Stimulated activated naive B cell treated with anti-CD40 and anti-IgM and Interleukin-4, amounts not matched to agents 10 μg/mL and 1 μg/mL and 100 μg/mL, for 72 hours (primary cell): ENCODE results near the gene MBD2.

Experiments used
- ATAC-seq, 2 donors: fragments of 150-1000 bp; cut with Tn5 transposase; replicated peaks; 2 replicates each; pipeline ENCODE4 v1.10.0; 2021; ENCODE audit warnings: moderate library complexity in 1 of 2
- DNase-seq: peaks from one replicate; pipeline ENCODE4 v3.0.0; 2021
- H3K27ac Mint-ChIP-seq: one replicate; pipeline ENCODE4 v1.8.0; 2022; ENCODE audit warnings: mild to moderate bottlenecking, mixed read lengths
- H3K27me3 Mint-ChIP-seq, 2 donors: one replicate each; pipeline ENCODE4 v1.8.0; 2022; ENCODE audit warnings: mixed read lengths in 2 of 2
- H3K36me3 Mint-ChIP-seq, 2 donors: one replicate each; pipeline ENCODE4 v1.8.0; 2022; ENCODE audit warnings: mixed read lengths in 2 of 2, mild to moderate bottlenecking in 1 of 2
- H3K4me1 Mint-ChIP-seq, 2 donors: one replicate each; pipeline ENCODE4 v1.8.0; 2022; ENCODE audit warnings: mixed read lengths in 2 of 2, mild to moderate bottlenecking in 1 of 2
- H3K4me3 Mint-ChIP-seq, 2 donors: one replicate each; pipeline ENCODE4 v1.8.0; 2022; ENCODE audit warnings: mild to moderate bottlenecking in 2 of 2, mixed read lengths in 2 of 2, moderate library complexity in 1 of 2
- H3K9me3 Mint-ChIP-seq, 2 donors: one replicate each; pipeline ENCODE4 v1.8.0; 2022; ENCODE audit warnings: mixed read lengths in 2 of 2, mild to moderate bottlenecking in 1 of 2

MBD2 gene

GRCh38 chr18:54163453-54163852, 61.0 kb downstream of the MBD2 start:
- ATAC-seq (no peak), DNase-seq (no peak)
- H3K27me3 Mint-ChIP-seq: no peaks in the 10 kb centered on the region
- peaks cover 37% of the 10 kb centered on the region in 2 donors for H3K36me3 Mint-ChIP-seq
- H3K9me3 Mint-ChIP-seq: no peaks in the 10 kb centered on the region
- peak overlapping the region; percentile 63 for H3K27ac Mint-ChIP-seq
- peaks cover 0 to 4% of the 10 kb centered on the region in 2 donors for H3K4me1 Mint-ChIP-seq
- H3K4me3 Mint-ChIP-seq: no peak overlapping the region

- H3K27ac Mint-ChIP-seq: no peak overlapping the region
- H3K27me3 Mint-ChIP-seq: no peaks in the 10 kb centered on the region
- no peak overlapping the region for H3K4me3 Mint-ChIP-seq
- peaks cover 46% of the 10 kb centered on the region in 2 donors for H3K36me3 Mint-ChIP-seq
- H3K4me1 Mint-ChIP-seq: peaks cover 0 to 4% of the 10 kb centered on the region in 2 donors
- DNase-seq (no peak), ATAC-seq (no peak)
- no peaks in the 10 kb centered on the region for H3K9me3 Mint-ChIP-seq
Measured at GRCh38 chr18:54162431-54162830, 62.0 kb downstream of the MBD2 start.

DNA sequence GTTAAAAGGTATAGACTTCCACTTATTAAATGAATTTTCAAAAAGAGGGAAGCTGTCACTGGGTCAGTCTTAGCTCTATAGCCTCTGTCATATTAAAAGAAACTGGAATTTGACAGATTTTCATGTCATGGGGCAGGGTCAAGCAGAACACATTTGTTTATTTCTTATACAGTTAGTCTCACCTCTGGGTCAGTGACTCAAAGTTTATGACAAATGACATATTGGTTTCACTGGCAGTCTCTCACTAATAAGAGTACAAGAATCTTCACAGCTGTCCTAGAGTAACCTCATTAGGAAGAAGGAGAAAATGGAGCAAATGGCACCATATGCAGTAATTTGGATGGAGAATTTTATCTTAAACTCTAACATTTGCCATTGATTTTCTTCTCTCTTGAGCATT, 63.2 kb downstream of the MBD2 start:
- Mint-ChIP-seq H3K27ac (no peak overlapping the region), H3K4me1 (no peaks in the 10 kb centered on the region), H3K9me3 (no peaks in the 10 kb centered on the region), H3K27me3 (no peaks in the 10 kb centered on the region), H3K36me3 (peaks cover 48 to 53% of the 10 kb centered on the region in 2 donors), H3K4me3 (no peak overlapping the region)
- DNase-seq (no peak), ATAC-seq (no peak)

DNA sequence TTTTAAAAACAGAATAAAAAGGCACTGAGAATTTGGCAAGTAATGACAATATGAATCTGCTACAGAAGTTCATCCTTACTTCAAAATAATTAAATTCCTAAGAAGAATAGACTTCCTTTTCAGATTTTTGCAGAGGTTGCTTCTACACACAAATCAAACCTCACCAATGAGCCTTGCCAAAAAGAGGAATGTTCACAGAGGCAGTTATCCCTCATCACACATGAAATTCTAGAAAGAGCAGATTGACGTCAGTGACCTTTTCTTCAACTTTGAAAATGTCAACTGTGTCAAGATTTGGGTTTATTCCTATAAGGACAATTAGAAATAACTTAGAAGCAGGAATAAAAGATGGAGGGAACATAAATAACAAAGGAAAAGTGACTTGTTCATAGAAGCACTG, 64.6 kb downstream of the MBD2 start:
- Mint-ChIP-seq H3K4me1 (no peaks in the 10 kb centered on the region), H3K4me3 (no peak overlapping the region), H3K27ac (no peak overlapping the region), H3K27me3 (no peaks in the 10 kb centered on the region), H3K9me3 (no peaks in the 10 kb centered on the region), H3K36me3 (peaks cover 48 to 61% of the 10 kb centered on the region in 2 donors)
- ATAC-seq: no peak
- DNase-seq: no peak

GRCh38 chr18:54157646-54158385, 66.7 kb downstream of the MBD2 start:
- DNase-seq (no peak), ATAC-seq (no peak)
- H3K4me1 Mint-ChIP-seq: peaks cover 0 to 2% of the 10 kb centered on the region in 2 donors
- H3K9me3 Mint-ChIP-seq: no peaks in the 10 kb centered on the region
- H3K36me3 Mint-ChIP-seq: peaks cover 47 to 71% of the 10 kb centered on the region in 2 donors
- H3K27me3 Mint-ChIP-seq: no peaks in the 10 kb centered on the region
- no peak overlapping the region for H3K27ac Mint-ChIP-seq
- no peak overlapping the region for H3K4me3 Mint-ChIP-seq

DNA sequence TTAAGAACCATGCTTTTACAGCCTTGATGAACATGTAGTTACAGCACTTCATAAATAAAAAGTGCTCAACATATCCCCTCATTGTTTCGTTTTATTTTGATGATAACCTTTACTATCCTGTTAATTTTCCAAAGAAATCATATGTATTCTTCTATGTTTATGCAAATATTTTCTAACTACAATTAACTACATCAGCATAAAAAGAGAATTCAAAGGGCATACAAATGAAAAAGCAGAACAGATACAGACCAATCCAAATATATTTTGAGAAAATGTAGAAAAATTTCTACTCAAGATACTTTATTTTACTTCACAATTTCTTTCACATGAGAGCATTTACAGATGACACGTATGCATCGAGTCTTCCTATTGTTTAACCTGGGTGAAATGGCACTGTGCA, 69.1 kb downstream of the MBD2 start:
- H3K4me3 Mint-ChIP-seq: no peak overlapping the region
- no peaks in the 10 kb centered on the region for H3K27me3 Mint-ChIP-seq
- H3K36me3 Mint-ChIP-seq: peaks cover 48 to 76% of the 10 kb centered on the region in 2 donors
- peaks cover 0 to 2% of the 10 kb centered on the region in 2 donors for H3K4me1 Mint-ChIP-seq
- DNase-seq: no peak
- ATAC-seq: no peak
- H3K9me3 Mint-ChIP-seq: no peaks in the 10 kb centered on the region
- H3K27ac Mint-ChIP-seq: no peak overlapping the region

DNA sequence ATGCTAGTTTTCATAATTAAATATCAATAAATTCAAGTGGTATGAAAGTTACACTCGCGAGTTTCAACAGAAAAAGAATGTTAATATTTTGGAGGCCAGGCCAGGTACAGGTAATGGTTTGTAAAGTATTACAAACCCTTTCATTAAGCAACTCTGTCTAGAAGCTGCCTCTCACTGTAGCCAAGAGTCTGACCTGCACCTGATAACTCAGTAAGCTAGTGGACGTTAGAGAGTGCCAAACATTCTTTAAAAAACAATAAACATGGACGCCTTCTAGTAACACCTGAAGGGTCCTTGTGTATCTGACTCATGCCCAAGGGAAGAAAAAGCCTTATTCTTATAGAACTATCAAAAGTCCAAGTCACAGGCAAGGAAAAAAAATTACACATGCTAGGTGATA, 70.2 kb downstream of the MBD2 start:
- no peak for ATAC-seq
- H3K27ac Mint-ChIP-seq: no peak overlapping the region
- H3K9me3 Mint-ChIP-seq: no peaks in the 10 kb centered on the region

GRCh38 chr18:54151376-54151775, 73.1 kb downstream of the MBD2 start:
- no peaks in the 10 kb centered on the region for H3K9me3 Mint-ChIP-seq
- ATAC-seq (no peak), DNase-seq (no peak)
- H3K36me3 Mint-ChIP-seq: peaks cover 27 to 60% of the 10 kb centered on the region in 2 donors
- no peaks in the 10 kb centered on the region for H3K27me3 Mint-ChIP-seq
- H3K27ac Mint-ChIP-seq: no peak overlapping the region
- H3K4me3 Mint-ChIP-seq: no peak overlapping the region
- peaks cover 18 to 21% of the 10 kb centered on the region in 2 donors for H3K4me1 Mint-ChIP-seq

More for the DNA sequence above, 70.2 kb downstream of the MBD2 start:
- DNase-seq: no peak
- Mint-ChIP-seq H3K4me1 (peaks cover 6 to 8% of the 10 kb centered on the region in 2 donors), H3K36me3 (peaks cover 38 to 71% of the 10 kb centered on the region in 2 donors), H3K4me3 (no peak overlapping the region), H3K27me3 (no peaks in the 10 kb centered on the region)

DNA sequence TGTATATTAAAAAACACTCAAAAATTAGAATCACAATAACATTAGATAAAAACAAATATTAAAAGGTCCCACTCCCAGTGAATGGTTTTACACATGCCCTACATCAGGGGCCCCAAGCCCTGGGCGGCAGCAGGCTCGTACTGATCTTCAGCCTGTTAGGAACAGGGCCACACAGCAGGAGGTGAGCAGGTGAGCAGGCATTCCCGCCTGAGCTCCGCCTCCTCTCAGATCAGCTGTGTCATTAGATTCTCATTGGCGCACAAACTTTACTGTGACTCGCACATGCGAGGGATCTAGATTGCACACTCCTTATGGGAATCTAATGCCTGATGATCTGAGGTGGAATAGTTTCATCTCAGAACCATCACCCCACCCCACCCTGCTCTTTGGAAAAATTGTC, 74.2 kb downstream of the MBD2 start:
- peaks cover 18 to 21% of the 10 kb centered on the region in 2 donors for H3K4me1 Mint-ChIP-seq
- H3K27me3 Mint-ChIP-seq: no peaks in the 10 kb centered on the region
- H3K27ac Mint-ChIP-seq: no peak overlapping the region
- ATAC-seq: no peak
- DNase-seq: no peak
- H3K4me3 Mint-ChIP-seq: no peak overlapping the region
- H3K9me3 Mint-ChIP-seq: no peaks in the 10 kb centered on the region
- peaks cover 27 to 52% of the 10 kb centered on the region in 2 donors for H3K36me3 Mint-ChIP-seq

DNA sequence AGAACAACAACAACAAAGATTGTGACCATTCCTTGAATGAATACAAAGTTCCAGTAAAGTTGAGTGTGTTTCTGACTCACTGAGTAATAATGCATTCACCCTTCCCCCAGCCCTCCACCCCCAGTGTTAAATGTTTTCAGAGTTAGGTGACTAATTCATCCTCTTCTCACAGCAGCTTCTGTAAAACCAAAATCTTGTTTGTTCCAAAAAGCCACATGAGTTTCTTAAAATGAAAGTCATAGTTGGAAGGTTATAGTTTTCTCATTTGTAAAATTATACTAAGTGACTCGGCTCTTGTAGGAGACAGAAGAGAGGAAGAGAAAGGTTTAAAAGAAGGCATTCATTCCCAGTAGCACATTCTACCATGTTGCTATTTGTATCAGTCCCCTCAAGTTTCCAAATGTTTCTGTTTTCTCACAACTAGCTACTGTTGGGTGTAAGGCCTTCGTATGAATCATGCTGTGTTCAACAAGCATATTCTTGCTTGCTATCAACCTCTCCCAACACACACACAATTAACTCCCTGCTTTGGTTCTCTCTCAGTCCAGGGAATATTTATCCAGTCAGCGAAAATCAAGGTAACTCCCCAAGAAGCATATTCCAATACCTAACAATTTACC, 75.3 kb downstream of the MBD2 start:
- DNase-seq (no peak), ATAC-seq (peak; percentile 81 to 83)
- peak overlapping the region in 1 of 2 donors; percentile 29 for H3K4me3 Mint-ChIP-seq
- peaks cover 18 to 21% of the 10 kb centered on the region in 2 donors for H3K4me1 Mint-ChIP-seq
- H3K27me3 Mint-ChIP-seq: no peaks in the 10 kb centered on the region
- H3K27ac Mint-ChIP-seq: peak overlapping the region; percentile 67
- peaks cover 22 to 41% of the 10 kb centered on the region in 2 donors for H3K36me3 Mint-ChIP-seq
- H3K9me3 Mint-ChIP-seq: no peaks in the 10 kb centered on the region

DNA sequence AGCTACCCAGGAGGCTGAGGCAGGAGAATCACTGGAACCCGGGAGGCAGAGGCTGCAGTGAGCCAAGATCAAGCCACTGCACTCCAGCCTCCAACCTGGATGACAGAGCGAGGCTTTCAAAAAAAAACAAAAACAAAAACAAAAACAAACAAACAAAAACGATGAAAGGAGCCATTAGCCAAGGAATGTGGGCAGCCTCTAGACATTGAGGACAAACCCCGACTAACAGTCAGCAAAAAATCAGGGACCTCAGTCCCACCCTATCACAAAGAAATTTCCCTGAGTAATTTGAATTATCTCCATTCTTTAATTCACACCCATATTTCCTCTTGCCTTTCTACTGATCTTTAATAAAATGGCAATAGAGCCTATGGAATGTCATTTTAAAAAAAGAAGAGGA, 75.8 kb downstream of the MBD2 start:
- Mint-ChIP-seq H3K4me3 (no peak overlapping the region), H3K36me3 (peaks cover 23 to 44% of the 10 kb centered on the region in 2 donors), H3K27me3 (no peaks in the 10 kb centered on the region), H3K4me1 (peaks cover 18 to 21% of the 10 kb centered on the region in 2 donors), H3K9me3 (peaks cover 2 to 4% of the 10 kb centered on the region in 2 donors), H3K27ac (peak overlapping the region; percentile 67)
- ATAC-seq (no peak), DNase-seq (no peak)

DNA sequence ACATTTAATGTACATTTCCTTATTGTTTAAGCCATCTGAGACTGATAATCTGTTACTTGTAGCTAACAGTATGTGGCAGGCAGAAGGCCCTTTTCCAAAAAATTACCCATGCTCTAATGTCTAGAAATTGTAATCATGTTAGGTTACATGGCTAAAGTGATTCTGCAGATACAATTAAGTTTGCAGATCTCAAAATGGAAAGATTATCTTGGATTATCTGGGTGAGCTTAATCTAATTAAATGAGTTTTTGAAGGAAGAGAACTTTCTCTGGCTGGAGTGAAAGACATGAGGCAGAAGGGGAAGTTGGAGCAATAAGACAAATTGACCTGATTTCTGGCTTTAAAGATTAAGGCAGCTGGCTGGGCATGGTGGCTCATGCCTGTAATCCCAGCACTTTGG, 76.3 kb downstream of the MBD2 start:
- Mint-ChIP-seq H3K27me3 (no peaks in the 10 kb centered on the region), H3K36me3 (peaks cover 23 to 45% of the 10 kb centered on the region in 2 donors), H3K27ac (no peak overlapping the region), H3K9me3 (peaks cover 5 to 8% of the 10 kb centered on the region in 2 donors), H3K4me1 (peaks cover 18 to 21% of the 10 kb centered on the region in 2 donors), H3K4me3 (no peak overlapping the region)
- no peak for DNase-seq
- ATAC-seq: no peak

GRCh38 chr18:54147439-54147838, 77.0 kb downstream of the MBD2 start:
- H3K9me3 Mint-ChIP-seq: peaks cover 8% of the 10 kb centered on the region in 2 donors
- H3K4me1 Mint-ChIP-seq: peaks cover 18% of the 10 kb centered on the region in 2 donors
- DNase-seq (peak; percentile 2), ATAC-seq (peak; percentile 70 to 80)
- H3K27ac Mint-ChIP-seq: peak overlapping the region; percentile 3
- no peaks in the 10 kb centered on the region for H3K27me3 Mint-ChIP-seq
- H3K36me3 Mint-ChIP-seq: peaks cover 17 to 44% of the 10 kb centered on the region in 2 donors
- H3K4me3 Mint-ChIP-seq: no peak overlapping the region

GRCh38 chr18:54141041-54141608, 83.3 kb downstream of the MBD2 start:
- Mint-ChIP-seq H3K27me3 (no peaks in the 10 kb centered on the region), H3K9me3 (peaks cover 28 to 35% of the 10 kb centered on the region in 2 donors), H3K4me3 (no peak overlapping the region), H3K36me3 (peaks cover 10 to 58% of the 10 kb centered on the region in 2 donors), H3K4me1 (no peaks in the 10 kb centered on the region), H3K27ac (no peak overlapping the region)
- DNase-seq (no peak), ATAC-seq (no peak)

GRCh38 chr18:54140641-54141040, 83.8 kb downstream of the MBD2 start:
- ATAC-seq: no peak
- H3K27me3 Mint-ChIP-seq: no peaks in the 10 kb centered on the region
- no peaks in the 10 kb centered on the region for H3K4me1 Mint-ChIP-seq
- H3K36me3 Mint-ChIP-seq: peaks cover 10 to 58% of the 10 kb centered on the region in 2 donors
- no peak for DNase-seq
- H3K27ac Mint-ChIP-seq: no peak overlapping the region
- peaks cover 28 to 35% of the 10 kb centered on the region in 2 donors for H3K9me3 Mint-ChIP-seq
- H3K4me3 Mint-ChIP-seq: no peak overlapping the region
